K562 (cell line): Measurements from ENCODE around the gene ATF6B. TPM values are rescaled to one million over a fixed set of nuclear protein-coding genes. Genes with fewer than 3 reads are reported as not detected.

Experiments used
- ATAC-seq: fragments of 200-7000 bp; cut with Tn5 transposase; 3 replicates; pipeline ENCODE4 v1.9.1; 2020; ENCODE audit warnings: moderate library complexity
- BruUV-seq: library from RNA; stranded (reverse); fragments of 400-500 nt; replicated peaks from 2 replicates; lab custom pipeline; 2021; lab: Mats Ljungman, UMichigan
- CTCF ChIA-PET: fragments of 300-600 bp; formaldehyde crosslinking; extraction: SDS; loops from one replicate; lab custom pipeline; 2021; ENCODE audit warnings: low intra/inter-chr PET ratio; lab: Yijun Ruan, JAX
- POLR2A ChIA-PET: fragments of 300-600, 350-650 bp; sonication (Branson Sonifier 250); formaldehyde crosslinking; extraction: SDS; loops from one replicate; lab custom pipeline; 2021; ENCODE audit warnings: antibody characterized with exemption, inconsistent platforms; lab: Yijun Ruan, JAX
- DNase-seq, 4 experiments: peaks; one replicate each; pipeline versions ENCODE4 v3.0.0 to v3.0.0-alpha.2; 2011 to 2018; ENCODE audit warnings: low spot score in 3 of 4, mixed read lengths in 3 of 4; ENCODE audit errors: extremely low read depth in 1 of 4
- FAIRE-seq: peaks from 2 replicates; lab custom pipeline; 2011; peaks lifted over from hg19 to GRCh38; lab: Jason Lieb, UNC
- H2AFZ ChIP-seq: 2 replicates; pipeline ENCODE4 v1.6.0; 2011; ENCODE audit warnings: low read depth, low read length, control low read depth, inconsistent platforms
- H3K27ac ChIP-seq: fragments of 200-600 bp; 3 replicates; pipeline ENCODE4 v1.8.0; 2011; ENCODE audit warnings: low read depth, mild to moderate bottlenecking, control low read depth, inconsistent platforms, low read length, moderate library complexity, mixed read lengths; ENCODE audit errors: extremely low read depth
- H3K27me3 ChIP-seq, 2 experiments: fragments of 300-600 bp in 1 of 2; 2 replicates in 1 of 2; 3 replicates in 1 of 2; pipeline versions ENCODE4 v1.6.0 to v1.8.0; 2011; ENCODE audit warnings: inconsistent platforms in 2 of 2, low read length in 2 of 2, mild to moderate bottlenecking in 1 of 2, mixed read lengths in 1 of 2, moderate library complexity in 1 of 2; ENCODE audit not compliant: control insufficient read depth in 2 of 2, insufficient read depth in 2 of 2
- H3K36me3 ChIP-seq: fragments of 300-600 bp; 3 replicates; pipeline ENCODE4 v1.8.0; 2011; ENCODE audit warnings: mild to moderate bottlenecking, low read length, inconsistent platforms; ENCODE audit not compliant: control insufficient read depth, insufficient read depth
- H3K4me1 ChIP-seq, 2 experiments: fragments of 200-600 bp in 1 of 2; replicated peaks in 1 of 2; 2 replicates in 1 of 2; 3 replicates in 1 of 2; pipeline versions ENCODE4 v1.5.1 to v1.8.0; 2011; ENCODE audit warnings: inconsistent platforms in 2 of 2, low read length in 2 of 2, mild to moderate bottlenecking in 1 of 2, mixed read lengths in 1 of 2, moderate library complexity in 1 of 2; ENCODE audit not compliant: control insufficient read depth in 2 of 2, insufficient read depth in 2 of 2
- H3K4me2 ChIP-seq: 2 replicates; pipeline ENCODE4 v1.6.1; 2011; ENCODE audit warnings: low read length, control low read depth, inconsistent platforms, mixed read lengths; ENCODE audit not compliant: insufficient read depth
- H3K4me3 ChIP-seq: fragments of 200-600 bp; sonication (generic), shearing (Covaris generic); 2 replicates; pipeline ENCODE4 v1.5.1; 2016; ENCODE audit warnings: control low read depth, inconsistent platforms
- H3K79me2 ChIP-seq: fragments of 200-600 bp; 3 replicates; pipeline ENCODE4 v1.8.0; 2011; ENCODE audit warnings: low read length, inconsistent platforms; ENCODE audit not compliant: control insufficient read depth, insufficient read depth
- H3K9ac ChIP-seq, 2 experiments: 2 replicates each; pipeline versions ENCODE4 v1.6.0 to v1.6.1; 2011; ENCODE audit warnings: low read depth in 2 of 2, low read length in 2 of 2, control low read depth in 1 of 2, inconsistent platforms in 1 of 2, mild to moderate bottlenecking in 1 of 2, mixed read lengths in 1 of 2; ENCODE audit not compliant: insufficient read depth in 1 of 2
- H3K9me1 ChIP-seq: one replicate; pipeline ENCODE4 v1.6.0; 2011; ENCODE audit warnings: inconsistent platforms, mild to moderate bottlenecking, low read length, moderate library complexity; ENCODE audit not compliant: control insufficient read depth, insufficient read depth
- H3K9me3 ChIP-seq: replicated peaks from 2 replicates; pipeline ENCODE4 v1.5.1; 2011; ENCODE audit warnings: low read depth, low read length, inconsistent platforms; ENCODE audit not compliant: control insufficient read depth, insufficient read depth
- H4K20me1 ChIP-seq: replicated peaks from 2 replicates; pipeline ENCODE4 v1.6.1; 2011; ENCODE audit warnings: low read length, inconsistent platforms, mixed read lengths; ENCODE audit not compliant: control insufficient read depth, insufficient read depth
- ARID2 ChIP-seq: fragments of 450-650 bp; IDR thresholded peaks from 2 replicates; pipeline ENCODE4 v1.6.1; 2017; ENCODE audit warnings: antibody characterized with exemption, mild to moderate bottlenecking
- ARID4B ChIP-seq: sonication (generic); formaldehyde crosslinking; IDR thresholded peaks from 2 replicates; pipeline ENCODE4 v1.8.0; 2022; ENCODE audit warnings: mild to moderate bottlenecking, missing genetic modification reagents
- GATA2 ChIP-seq: sonication (generic); formaldehyde crosslinking; IDR thresholded peaks from 2 replicates; pipeline ENCODE4 v1.4.0; 2020; ENCODE audit warnings: mild to moderate bottlenecking, missing genetic modification reagents
- JUND ChIP-seq, 2 experiments: IDR thresholded peaks; 2 replicates in 1 of 2; 3 replicates in 1 of 2; pipeline ENCODE4 v1.6.1; 2011; ENCODE audit warnings: borderline replicate concordance in 2 of 2, low read depth in 2 of 2, low read length in 2 of 2, improper control_type of control experiment in 1 of 2, missing biosample characterization in 1 of 2, missing genetic modification characterization in 1 of 2, missing genetic modification reagents in 1 of 2
- WGBS: fragments of 100-300 bp; shearing (Covaris generic); methylation state at CpG from one replicate; pipeline ENCODE4 v1.1.6; 2016; ENCODE audit warnings: low coverage, mixed read lengths; ENCODE audit not compliant: insufficient coverage; ENCODE audit errors: missing lambda C conversion rate; 5-methylcytosine and 5-hydroxymethylcytosine counted together
- in situ Hi-C: fragments of 300-500 bp; cut with MboI; formaldehyde crosslinking; loops from 4 replicates; pipeline ENCODE4 v1.15.0; 2018; ENCODE audit warnings: inconsistent platforms, mixed read lengths
- intact Hi-C: fragments of 100-400 bp; cut with micrococcal nuclease; formaldehyde crosslinking; loops from 2 replicates; pipeline ENCODE4 v1.14.2; 2022
- polyA plus RNA-seq, 8 experiments: library from polyadenylated mRNA; depleted of rRNA in 4 of 8; stranded (reverse) in 5 of 8; unstranded in 3 of 8; fragments of >200 nt; fragmentation: Nextera tagmentation in 2 of 8; fragmentation: Illumina TruSeq in 1 of 8; extraction: Ambion mirVana in 2 of 8; extraction: Trizol in 1 of 8; gene quantifications; 2 replicates each; pipeline versions ENCODE4 v1.2.1 to v1.2.3, GENCODE V29; 2011 to 2014; ENCODE audit warnings: inconsistent platforms in 1 of 8, missing spikeins in 1 of 8
- total RNA-seq, 7 experiments: library from RNA; depleted of rRNA in 6 of 7; stranded (reverse); fragments of >200 nt in 6 of 7; fragmentation: Illumina TruSeq in 2 of 7; extraction: Trizol in 2 of 7; gene quantifications; 2 replicates each; pipeline versions ENCODE4 v1.2.1 to v1.2.3, GENCODE V29; 2011 to 2021; ENCODE audit warnings: low replicate concordance in 1 of 7

Gene ATF6B
- total and polyA plus RNA-seq, 9 of the 15 experiments (the other 6 are each of a cell fraction or from before 2014, with no cell fraction given): 20.7 to 131 (median 31.7) TPM

DNA sequence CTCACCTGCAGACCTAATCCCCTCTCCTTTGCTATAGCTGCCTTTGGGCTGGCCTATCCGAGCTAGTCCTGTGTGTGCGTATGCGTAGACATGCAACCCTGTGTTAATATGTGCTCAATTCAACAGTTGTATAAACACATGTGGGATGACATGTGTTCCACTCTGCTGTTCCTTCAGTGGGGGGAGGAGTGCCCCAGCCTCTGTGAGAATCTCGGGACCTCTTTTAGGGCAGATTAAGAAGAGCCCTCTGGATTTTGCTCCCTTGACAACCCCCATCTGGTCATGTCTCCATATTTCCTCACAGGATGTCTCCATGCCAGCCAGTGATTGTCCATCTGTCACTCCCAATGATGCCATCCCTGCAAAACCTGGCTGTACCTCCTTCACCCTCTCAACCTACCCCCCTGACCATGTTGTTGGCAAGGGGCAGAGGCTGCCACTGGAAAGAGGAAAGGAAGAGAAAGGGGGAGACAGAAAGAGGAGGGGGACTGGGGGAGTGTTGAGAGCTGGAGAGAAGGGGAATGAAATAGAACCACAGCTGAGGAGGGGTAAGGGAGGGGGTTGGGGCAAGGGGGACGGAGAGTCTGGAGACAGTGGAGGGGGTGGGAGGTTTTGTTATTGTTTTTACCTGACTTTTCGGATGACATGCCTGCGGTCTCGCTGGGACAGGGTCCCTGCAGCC, 23.3 kb upstream of the ATF6B start:
- in situ Hi-C loops (no loop called here), intact Hi-C loops (no loop called here)
- Histone ChIP-seq H3K27me3 (no peaks in the 10 kb centered on the region), H3K36me3 (peaks cover 12% of the 10 kb centered on the region), H3K27ac (no peak overlapping the region), H3K9ac (no peak overlapping the region; a peak in 1 of 4 replicates), H3K9me3 (no peaks in the 10 kb centered on the region), H3K4me3 (no peak overlapping the region), H3K4me2 (no peak overlapping the region), H4K20me1 (no peaks in the 10 kb centered on the region), H3K4me1 (peaks cover 31 to 65% of the 10 kb centered on the region in 2 experiments), H2AFZ (no peak overlapping the region), H3K9me1 (no peaks in the 10 kb centered on the region), H3K79me2 (peaks cover 39% of the 10 kb centered on the region)
- WGBS: 57% methylated on average over 6 of the region's 8 CpGs
- no TSS peak for BruUV-seq
- ATAC-seq (no peak), DNase-seq (no peak), FAIRE-seq (peak; percentile 67)
- ChIA-PET POLR2A (interaction anchor here (0.6 to 2.1 kb wide), 5 partner anchors 12 to 60 kb away, joined by 3 to 7 read pairs (median 4); partner anchors contain the start of gene FKBPL), CTCF (no interaction called here)
- TF ChIP-seq ARID2 (no peak), ARID4B (CRISPR knock-in tag) (0 out of 2 replicates have a peak, but pooled peaks have one; percentile 25), GATA2 (CRISPR knock-in tag) (no peak), JUND (IDR thresholded peaks at IDR 0.05; ENCODE audit: borderline replicate concordance, low read depth, low read length) (no peak), JUND (tag; IDR thresholded peaks at IDR 0.05; ENCODE audit: borderline replicate concordance, low read depth, low read length) (no peak)
